Tibial nerve (tissue), 4 donors: ENCODE results near the gene RIPOR1. TPM values are rescaled to one million over a fixed set of nuclear protein-coding genes. Genes with fewer than 3 reads are reported as not detected.

Experiments used
- DNase-seq, 2 donors: peaks; one replicate each; pipeline ENCODE4 v3.0.0-alpha.2; 2019; ENCODE audit warnings: low spot score in 2 of 2
- H3K27ac ChIP-seq, 4 donors: fragments of 200-600 bp; sonication (generic) in 3 of 4; one replicate each; pipeline ENCODE4 v1.5.1; 2017 to 2019; ENCODE audit warnings: mild to moderate bottlenecking in 1 of 4
- H3K27me3 ChIP-seq, 2 donors: fragments of 200-600 bp; sonication (generic) in 1 of 2; one replicate each; pipeline versions ENCODE4 v1.5.1 to v1.6.0; 2017 to 2019
- H3K36me3 ChIP-seq, 3 donors: fragments of 200-600 bp; sonication (generic); one replicate each; pipeline ENCODE4 v1.5.1; 2018 to 2019
- H3K4me1 ChIP-seq, 4 donors: fragments of 200-600 bp; sonication (generic) in 3 of 4; one replicate each; pipeline ENCODE4 v1.5.1; 2017 to 2019
- H3K4me3 ChIP-seq, 4 donors: fragments of 200-600 bp; sonication (generic) in 3 of 4; one replicate each; pipeline ENCODE4 v1.5.1; 2017 to 2019; ENCODE audit warnings: mild to moderate bottlenecking in 1 of 4, moderate library complexity in 1 of 4
- H3K9me3 ChIP-seq, 4 donors: fragments of 200-600 bp; sonication (generic) in 3 of 4; one replicate each; pipeline ENCODE4 v1.5.1; 2017 to 2019
- EP300 ChIP-seq, 2 donors: sonication (generic); formaldehyde crosslinking; IDR thresholded peaks; one replicate each; pipeline ENCODE4 v1.6.1; 2017; ENCODE audit warnings: antibody characterized with exemption in 2 of 2, mild to moderate bottlenecking in 1 of 2
- POLR2A ChIP-seq, 2 donors: fragments of 450-650 bp; IDR thresholded peaks; one replicate each; pipeline ENCODE4 v1.6.1; 2017; ENCODE audit warnings: antibody characterized with exemption in 2 of 2, mild to moderate bottlenecking in 2 of 2, moderate library complexity in 2 of 2
- WGBS, 2 donors: methylation state at CpG; one replicate each; pipeline ENCODE4 v1.1.5; 2018; 5-methylcytosine and 5-hydroxymethylcytosine counted together
- total RNA-seq, 4 donors: library from RNA; depleted of rRNA; stranded (reverse); fragments of >200 nt; gene quantifications; one replicate each; pipeline ENCODE4 v1.1.0, GENCODE V29; 2016
- TF ChIP-seq, protein P1 (sequence below), 5 experiments: fragments of 200-600 bp in 3 of 5; fragments of 450-650 bp in 2 of 5; sonication (generic) in 3 of 5; IDR thresholded peaks; one replicate each; pipeline ENCODE4 v1.5.1; 2016 to 2019; ENCODE audit warnings: antibody characterized with exemption in 5 of 5, mild to moderate bottlenecking in 3 of 5, moderate library complexity in 2 of 5

RIPOR1 gene
- total RNA-seq, 4 donors from 2014 or later = 50.6 to 112 (median 85.1) TPM

DNA sequence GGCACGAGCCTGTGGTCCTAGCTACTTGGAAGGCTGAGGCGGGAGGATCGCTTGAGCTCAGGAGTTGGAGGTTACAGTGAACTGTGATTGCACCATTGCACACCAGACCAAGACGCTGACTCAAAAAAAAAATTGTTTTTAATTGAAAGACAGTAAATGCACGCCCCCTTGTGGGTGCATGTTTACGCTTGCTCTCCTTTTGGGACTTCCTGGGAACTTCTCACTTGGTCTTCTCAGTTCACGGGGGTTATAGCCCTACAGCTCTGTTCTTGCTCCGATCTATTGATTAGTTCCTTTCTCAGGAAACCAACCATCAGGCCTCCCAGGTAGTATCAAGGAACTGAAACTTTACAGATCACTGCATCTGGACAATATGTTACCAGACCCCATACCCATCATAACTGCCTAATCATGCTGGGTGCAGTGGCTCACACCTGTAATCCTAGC lies 14.2 kb upstream of the RIPOR1 start:
- Histone ChIP-seq H3K4me1 (peaks cover 0 to 8% (median 0%) of the 10 kb centered on the region in 4 donors), H3K27me3 (no peaks in the 10 kb centered on the region), H3K36me3 (no peaks in the 10 kb centered on the region), H3K27ac (no peak overlapping the region), H3K9me3 (no peaks in the 10 kb centered on the region), H3K4me3 (no peak overlapping the region)
- 7 to 12% methylated on average over 8 of the region's 8 CpGs for WGBS, 2 donors
- peak in 1 of 2 donors; percentile 34 for TF ChIP-seq EP300 (IDR thresholded peaks at IDR 0.05)
- TF ChIP-seq, protein P1, sequence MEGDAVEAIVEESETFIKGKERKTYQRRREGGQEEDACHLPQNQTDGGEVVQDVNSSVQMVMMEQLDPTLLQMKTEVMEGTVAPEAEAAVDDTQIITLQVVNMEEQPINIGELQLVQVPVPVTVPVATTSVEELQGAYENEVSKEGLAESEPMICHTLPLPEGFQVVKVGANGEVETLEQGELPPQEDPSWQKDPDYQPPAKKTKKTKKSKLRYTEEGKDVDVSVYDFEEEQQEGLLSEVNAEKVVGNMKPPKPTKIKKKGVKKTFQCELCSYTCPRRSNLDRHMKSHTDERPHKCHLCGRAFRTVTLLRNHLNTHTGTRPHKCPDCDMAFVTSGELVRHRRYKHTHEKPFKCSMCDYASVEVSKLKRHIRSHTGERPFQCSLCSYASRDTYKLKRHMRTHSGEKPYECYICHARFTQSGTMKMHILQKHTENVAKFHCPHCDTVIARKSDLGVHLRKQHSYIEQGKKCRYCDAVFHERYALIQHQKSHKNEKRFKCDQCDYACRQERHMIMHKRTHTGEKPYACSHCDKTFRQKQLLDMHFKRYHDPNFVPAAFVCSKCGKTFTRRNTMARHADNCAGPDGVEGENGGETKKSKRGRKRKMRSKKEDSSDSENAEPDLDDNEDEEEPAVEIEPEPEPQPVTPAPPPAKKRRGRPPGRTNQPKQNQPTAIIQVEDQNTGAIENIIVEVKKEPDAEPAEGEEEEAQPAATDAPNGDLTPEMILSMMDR (IDR thresholded peaks at IDR 0.05) = peak; percentile 51 to 71 (median 53)
- no peak for TF ChIP-seq POLR2A (IDR thresholded peaks at IDR 0.05)
- DNase-seq = peak; percentile 66 to 90

DNA sequence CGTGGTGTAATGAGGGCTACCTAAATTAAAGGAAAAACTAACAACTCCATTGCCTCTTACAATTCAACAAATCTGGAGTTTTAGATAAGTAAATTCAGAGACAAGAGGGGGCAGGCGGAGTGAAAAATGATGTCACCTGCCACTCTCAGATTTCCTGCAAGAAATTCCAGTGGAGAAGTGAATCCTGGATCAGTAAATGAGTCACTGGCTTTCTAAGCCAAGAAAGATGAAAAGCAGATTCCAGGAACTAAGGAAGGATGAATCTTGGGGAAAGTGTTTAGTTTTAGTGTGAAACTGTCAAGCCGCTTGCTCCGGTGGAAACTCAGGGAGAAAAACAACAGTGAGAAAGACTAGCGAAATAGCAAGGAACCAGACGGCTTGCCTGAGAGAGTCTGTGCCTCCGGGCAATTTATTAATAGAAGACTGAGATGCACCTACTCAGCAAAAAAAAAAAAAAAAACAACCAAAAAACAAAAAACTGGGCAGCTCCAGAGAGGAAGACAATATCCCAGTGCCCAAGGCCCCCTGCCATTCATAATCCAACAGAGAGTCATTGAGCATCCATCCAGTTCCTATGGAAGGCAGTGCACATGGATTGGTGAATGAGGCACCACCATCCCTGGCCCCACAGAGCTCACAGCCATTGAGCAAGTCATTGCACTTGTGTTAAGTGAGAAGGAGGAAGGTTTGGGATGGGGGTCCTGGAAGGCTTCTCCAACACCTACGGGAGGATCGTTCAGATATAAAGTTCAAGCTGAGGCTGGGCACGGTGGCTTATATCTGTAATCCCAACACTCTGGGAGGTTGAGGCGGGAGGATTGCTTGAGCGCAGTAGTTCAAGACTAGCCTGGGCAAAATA lies 12.1 kb upstream of the RIPOR1 start:
- Histone ChIP-seq H3K4me1 (peaks cover 0 to 8% (median 2%) of the 10 kb centered on the region in 4 donors), H3K9me3 (no peaks in the 10 kb centered on the region), H3K4me3 (no peak overlapping the region), H3K27me3 (no peaks in the 10 kb centered on the region), H3K27ac (no peak overlapping the region), H3K36me3 (no peaks in the 10 kb centered on the region)
- TF ChIP-seq POLR2A (IDR thresholded peaks at IDR 0.05) (no peak), EP300 (IDR thresholded peaks at IDR 0.05) (no peak)
- TF ChIP-seq, protein P1 (IDR thresholded peaks at IDR 0.05) = no peak
- 77 to 80% methylated on average over 12 of the region's 12 CpGs for WGBS, 2 donors
- no peak for DNase-seq

DNA sequence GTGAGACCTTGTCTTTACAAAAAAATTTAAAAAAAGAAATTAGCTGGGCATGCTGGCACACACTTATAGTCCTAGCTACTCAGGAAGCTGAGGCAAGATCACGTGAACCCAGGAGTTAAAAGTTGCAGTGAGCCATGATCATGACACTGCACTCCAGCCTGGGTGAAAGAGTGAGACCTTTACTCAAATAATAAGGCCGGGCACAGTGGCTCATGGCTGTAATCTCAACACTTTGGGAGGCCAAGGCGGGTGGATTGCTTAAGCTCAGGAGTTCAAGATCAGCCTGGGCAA lies 11.5 kb upstream of the RIPOR1 start:
- WGBS, 2 donors = 71 to 73% methylated on average over 3 of the region's 3 CpGs
- Histone ChIP-seq H3K27ac (peak overlapping the region in 1 of 4 donors; percentile 19), H3K9me3 (no peaks in the 10 kb centered on the region)

DNA sequence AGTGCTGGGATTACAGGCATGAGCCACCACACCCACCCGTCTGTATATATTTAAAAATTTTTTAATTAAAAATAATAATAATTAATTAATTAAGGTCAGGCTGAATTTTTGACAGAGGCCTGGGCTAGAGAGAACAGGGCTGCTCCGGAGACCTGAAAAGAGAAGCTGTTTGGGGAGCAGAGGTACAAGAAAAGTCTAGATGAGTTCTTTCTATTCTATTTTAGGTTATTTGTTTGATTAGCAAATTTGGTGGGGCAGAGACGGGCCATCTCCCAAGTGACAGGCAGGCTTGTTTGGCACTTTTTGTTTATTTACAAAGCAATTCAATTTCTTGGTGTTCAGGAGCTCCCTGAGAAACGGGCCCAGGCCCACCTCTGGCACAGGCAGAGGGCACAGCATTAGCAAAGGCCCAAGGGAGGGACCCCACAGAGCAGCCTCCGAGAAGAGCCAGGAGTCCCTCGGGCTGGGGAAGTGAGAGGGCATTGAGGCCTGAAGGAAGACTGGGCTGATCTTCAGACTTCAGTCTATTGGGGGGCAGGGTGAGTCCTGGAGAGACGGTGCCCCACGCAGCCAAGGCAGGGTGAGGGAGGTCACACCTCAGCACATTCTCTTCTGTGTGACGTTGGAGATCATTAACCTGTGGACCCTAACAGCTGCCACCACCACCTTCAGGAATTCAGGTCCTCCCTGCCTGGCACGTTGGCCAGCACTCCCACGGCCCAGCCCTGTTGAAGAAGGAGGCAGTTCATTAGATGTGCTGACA lies 10.8 kb upstream of the RIPOR1 start:
- Histone ChIP-seq H3K27ac (peak overlapping the region in 1 of 4 donors; percentile 74), H3K36me3 (no peaks in the 10 kb centered on the region), H3K4me1 (peaks cover 0 to 8% (median 6%) of the 10 kb centered on the region in 4 donors), H3K9me3 (no peaks in the 10 kb centered on the region), H3K4me3 (peak overlapping the region in 1 of 4 donors; percentile 18), H3K27me3 (no peaks in the 10 kb centered on the region)
- no peak for TF ChIP-seq POLR2A (IDR thresholded peaks at IDR 0.05)
- TF ChIP-seq, protein P1 (IDR thresholded peaks at IDR 0.05) = no peak
- WGBS, 2 donors = 59 to 66% methylated on average over 11 of the region's 11 CpGs
- no peak for DNase-seq

More for the DNA sequence above, 11.5 kb upstream of the RIPOR1 start:
- peaks cover 0 to 8% (median 6%) of the 10 kb centered on the region in 4 donors for H3K4me1 ChIP-seq
- H3K27me3 ChIP-seq = no peaks in the 10 kb centered on the region
- H3K4me3 ChIP-seq = no peak overlapping the region
- DNase-seq = no peak
- TF ChIP-seq, protein P1 (IDR thresholded peaks at IDR 0.05) = no peak
- TF ChIP-seq EP300 (IDR thresholded peaks at IDR 0.05) = no peak
- TF ChIP-seq POLR2A (IDR thresholded peaks at IDR 0.05) = no peak
- H3K36me3 ChIP-seq = no peaks in the 10 kb centered on the region

- no peak for DNase-seq
- H3K27me3 ChIP-seq = no peaks in the 10 kb centered on the region
- peaks cover 0 to 8% (median 6%) of the 10 kb centered on the region in 4 donors for H3K4me1 ChIP-seq
- no peaks in the 10 kb centered on the region for H3K36me3 ChIP-seq
- H3K9me3 ChIP-seq = no peaks in the 10 kb centered on the region
- H3K4me3 ChIP-seq = peak overlapping the region in 1 of 4 donors; percentile 18
- TF ChIP-seq, protein P1 (IDR thresholded peaks at IDR 0.05) = no peak
- no peak for TF ChIP-seq POLR2A (IDR thresholded peaks at IDR 0.05)
- TF ChIP-seq EP300 (IDR thresholded peaks at IDR 0.05) = no peak
- WGBS, 2 donors = 73 to 83% methylated on average over 8 of the region's 8 CpGs
- H3K27ac ChIP-seq = peak overlapping the region in 1 of 4 donors; percentile 74
Observed at GRCh38 chr16:67518676-67519075, 10.0 kb upstream of the RIPOR1 start.
